ENCODE results near the gene SRP68.
"Not testable (repeated sequence)": the region's sequence is repeated elsewhere in the genome, so short reads cannot be mapped to it uniquely, and the experiment has no call there.

SRP68 gene

DNA sequence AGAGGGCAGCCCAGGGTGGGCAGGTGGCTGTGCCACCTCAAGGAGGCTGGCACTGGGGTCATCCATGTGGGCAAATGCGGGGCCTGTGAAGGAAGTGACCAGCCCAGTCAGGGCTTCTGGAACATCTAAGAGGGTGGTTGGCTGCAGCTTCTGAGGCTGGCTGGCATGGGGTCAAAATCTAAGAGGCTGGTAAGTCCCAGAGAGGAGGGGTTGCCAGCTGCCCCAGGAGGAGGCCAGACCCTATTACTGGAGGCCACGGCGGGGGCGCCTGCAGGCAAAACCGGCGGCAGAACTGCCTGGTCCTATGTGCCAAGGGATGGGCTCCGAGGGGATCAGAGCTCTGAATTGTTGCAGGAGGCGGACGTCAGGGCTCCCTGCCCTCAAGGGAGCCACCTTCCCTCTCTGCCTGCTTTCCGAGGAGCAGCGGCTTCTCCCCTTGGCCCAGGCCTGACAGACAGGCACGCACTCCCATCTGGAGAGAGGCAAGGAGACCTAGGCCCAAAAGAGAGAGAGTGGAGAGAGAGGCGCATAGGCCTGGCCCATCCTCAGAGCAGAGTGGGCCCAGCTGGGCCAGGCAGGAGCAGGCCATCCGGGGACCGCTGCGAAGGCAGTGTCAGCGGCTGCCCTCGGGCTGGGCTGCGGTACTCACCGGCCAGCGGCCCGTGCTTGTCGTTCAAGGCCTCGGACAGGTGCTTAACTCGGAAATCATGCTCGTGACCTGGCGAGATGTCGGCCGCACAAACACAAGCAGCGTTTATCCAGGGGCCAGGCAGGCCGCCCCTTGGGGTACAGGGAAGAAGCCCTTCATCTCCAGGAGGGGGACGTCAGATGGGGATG lies 17.6 kb upstream of the SRP68 start:
- no peak for DNase-seq

DNA sequence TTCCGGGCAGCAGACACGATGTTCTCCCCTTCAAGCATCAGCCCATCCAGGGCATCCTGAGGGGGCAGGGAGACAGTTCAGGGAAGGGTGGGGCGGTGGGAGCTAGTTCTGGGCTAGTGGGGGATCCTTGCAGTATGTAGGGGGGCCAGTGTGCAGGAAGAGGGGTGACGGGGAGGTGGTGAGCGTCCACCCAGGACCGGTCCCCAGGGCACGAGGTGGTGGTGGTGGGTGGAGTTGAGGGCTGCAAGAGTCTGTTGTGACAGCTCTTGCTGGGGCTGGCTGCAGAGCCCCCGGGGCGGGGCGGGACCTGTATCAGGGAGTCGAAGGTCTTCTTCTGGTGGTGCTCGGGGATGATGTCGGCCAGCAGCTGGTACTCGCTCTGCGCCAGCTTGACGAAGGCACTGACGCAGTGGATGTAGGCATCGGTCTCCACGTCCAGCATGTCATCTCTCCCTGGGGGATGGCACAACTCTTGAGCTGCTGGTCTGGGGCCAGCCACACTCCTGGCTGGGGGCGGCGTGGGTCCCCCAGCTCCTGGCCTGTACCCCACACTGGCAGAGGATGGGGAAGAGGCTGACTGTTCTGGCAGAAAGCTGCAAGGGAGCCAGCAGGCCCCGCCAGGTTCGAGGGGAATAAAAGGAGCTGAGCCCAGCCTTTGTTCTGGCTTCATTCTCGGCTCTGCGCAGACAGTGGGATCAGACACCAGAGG lies 16.7 kb upstream of the SRP68 start:
- DNase-seq = no peak

DNA sequence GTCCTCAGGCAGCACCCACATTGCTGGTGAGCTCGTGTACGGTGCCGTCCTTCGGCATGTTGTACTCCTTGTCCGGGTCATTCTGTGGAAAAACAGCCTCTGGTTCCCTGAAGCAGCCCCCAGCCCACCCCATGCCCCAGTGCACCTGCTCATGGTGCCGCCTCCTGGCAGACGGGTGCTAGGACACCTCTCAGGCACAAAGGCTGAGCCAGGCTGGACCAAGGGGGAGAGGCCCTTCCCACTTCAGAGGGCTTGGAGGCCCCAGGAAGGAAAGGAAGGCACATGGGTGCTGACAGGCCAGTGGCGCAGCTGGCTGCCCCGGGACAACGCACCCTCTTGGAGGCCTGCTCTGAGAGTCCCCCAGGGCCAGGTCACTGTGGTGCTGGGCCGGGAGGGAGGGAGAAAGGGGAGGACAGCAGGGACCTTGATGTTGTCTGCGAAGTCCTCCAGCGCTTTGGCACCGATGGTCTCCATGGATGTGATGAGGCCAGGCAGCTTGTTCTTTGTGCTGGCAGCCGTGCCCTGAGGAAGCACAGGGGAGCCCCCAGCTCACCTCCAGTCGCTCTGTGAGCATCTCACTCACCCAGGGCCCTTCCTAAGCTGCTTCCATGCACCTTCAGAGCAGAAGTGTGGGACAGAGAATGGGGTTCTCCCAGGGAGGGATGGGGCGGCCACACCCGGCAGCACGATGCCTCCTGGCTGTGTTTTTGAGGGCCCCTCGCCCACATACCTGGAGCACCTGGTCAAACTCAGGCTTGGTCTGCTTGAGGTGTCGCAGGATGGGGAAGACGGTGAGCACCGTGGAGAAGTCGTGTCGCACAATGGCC lies 15.9 kb upstream of the SRP68 start:
- DNase-seq = no peak

DNA sequence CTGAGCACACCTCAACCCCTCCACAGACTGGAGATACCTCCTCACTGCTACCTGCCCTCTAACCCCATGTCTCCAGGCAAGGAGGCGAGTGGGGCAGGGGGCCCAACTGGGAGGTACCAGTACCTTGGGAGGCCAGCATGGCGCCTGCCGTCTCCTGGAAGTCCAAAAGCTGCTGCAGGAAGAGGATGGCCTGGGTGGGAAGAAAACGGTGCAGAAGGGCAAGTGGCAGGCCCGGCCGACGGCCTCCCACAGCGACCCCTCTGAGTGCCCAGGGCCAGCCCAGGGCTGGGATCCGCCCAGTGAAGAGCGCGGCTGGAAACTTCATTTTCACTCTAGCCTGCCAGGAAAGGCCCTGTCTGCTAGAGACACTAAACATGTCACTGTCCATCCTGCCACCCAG lies 15.2 kb upstream of the SRP68 start:
- DNase-seq = no peak

DNA sequence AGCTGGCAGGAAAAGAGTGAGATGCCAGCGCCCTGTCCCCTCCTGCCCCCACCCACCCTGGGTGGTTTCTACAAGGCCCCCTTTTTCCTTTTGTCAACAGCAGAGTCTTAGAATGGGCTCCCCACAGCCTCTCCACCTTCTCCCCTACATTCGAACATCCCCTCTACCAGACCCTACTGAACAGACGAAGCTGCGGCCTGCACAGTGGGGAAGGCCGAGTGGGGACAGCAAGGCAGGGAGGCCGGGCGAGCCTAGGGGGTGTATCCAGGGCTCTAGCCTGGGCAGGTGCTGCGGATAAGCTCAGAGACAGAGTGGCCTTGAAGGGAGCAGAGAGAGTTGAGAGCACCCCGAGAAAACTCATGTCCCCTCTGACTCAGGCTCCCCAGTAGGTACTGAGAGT lies 14.1 kb upstream of the SRP68 start:
- no peak for DNase-seq

DNA sequence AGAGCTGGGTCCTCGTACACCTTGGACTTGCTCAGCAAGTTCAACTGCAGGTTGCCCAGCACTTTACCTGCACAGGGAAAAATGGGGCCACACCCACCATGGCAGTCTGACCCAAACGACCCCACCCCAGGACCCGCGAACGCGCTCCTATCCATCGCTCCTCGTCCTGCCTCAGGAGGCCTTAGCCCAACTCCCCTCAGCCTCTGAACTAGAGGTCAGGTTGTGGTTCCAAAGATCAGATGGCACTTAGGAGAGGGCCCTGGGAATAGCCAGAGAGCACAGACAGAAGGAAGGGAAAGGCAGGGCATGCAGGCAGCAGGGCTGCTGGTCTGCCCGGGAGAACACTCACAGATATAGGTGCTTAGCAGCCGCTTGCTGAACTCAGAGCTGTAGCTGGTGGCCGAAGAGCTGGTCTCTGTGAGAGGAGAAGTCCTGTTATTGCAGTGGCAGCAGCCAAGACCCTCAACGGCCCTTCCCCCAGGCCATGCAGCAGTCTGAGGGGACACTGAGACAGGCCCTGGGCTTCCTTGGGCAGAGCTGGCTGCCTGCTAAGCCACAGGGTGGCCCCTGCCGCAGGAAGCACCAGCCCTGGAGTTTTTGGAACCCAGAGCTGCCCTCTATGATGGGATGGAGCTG lies 13.5 kb upstream of the SRP68 start:
- DNase-seq = no peak

DNA sequence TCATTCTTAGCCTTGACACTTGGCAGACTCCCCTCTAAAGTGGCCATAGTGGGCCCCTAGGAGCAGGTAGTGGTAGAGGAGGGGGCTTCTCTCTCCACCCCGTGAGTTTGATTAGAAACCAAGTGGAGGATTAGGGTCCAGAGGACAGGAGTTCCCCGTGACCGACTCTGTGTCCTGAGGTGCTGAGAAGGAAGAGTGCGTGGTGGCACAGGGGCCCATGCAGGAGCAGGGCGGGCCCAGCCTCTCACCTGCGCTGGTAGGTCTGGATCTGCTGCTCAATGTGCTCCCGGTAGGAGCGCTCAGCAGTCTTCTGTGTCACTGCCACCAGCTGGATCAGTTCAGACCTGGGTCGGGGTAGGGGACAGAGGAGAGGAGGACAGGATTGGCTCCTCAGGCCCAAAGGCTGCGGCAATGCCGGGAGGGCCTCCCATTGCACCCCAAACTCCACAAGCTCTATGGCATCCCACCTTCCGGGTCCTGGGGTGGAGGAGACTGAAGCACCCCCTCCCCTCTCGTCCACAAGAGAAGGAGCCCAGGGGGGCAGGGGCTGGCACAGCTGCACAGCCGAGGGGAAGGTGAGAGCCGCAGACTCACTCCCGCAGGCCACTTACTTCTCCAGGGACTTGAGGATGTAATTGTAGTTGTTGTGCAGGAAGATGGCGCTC lies 12.9 kb upstream of the SRP68 start:
- no peak for DNase-seq

DNA sequence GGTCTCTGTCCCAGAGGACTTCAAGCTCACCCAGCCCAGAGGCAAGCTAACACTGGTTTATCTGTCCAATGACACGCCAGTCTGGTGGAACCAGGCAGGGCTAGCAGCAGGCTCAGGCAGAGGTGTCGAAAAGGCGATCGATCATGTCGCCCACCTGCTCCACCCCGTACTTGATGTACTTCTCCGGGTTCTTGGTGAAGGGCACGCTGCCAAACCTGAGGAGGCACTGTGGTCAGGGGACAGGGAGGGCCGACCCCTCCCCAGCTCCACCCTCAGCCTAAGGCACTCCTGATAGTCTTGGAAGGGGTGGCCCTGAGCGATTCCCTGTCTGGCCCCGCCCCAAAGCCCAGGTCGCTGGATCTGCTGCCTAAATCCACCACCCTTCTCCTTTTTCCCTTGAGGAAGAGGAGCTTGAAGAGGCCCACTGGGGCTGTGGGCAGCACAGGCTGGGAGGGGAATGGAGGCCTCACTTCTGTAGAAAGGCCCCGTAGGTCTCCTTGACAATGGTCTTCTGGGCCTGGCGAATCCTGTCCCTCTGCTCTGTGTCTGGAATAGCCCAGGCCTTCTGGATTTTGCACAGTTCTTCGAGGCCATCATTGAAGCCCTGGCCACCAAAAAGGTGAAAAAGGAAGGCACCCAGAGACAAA lies 11.3 kb upstream of the SRP68 start:
- no peak for DNase-seq

DNA sequence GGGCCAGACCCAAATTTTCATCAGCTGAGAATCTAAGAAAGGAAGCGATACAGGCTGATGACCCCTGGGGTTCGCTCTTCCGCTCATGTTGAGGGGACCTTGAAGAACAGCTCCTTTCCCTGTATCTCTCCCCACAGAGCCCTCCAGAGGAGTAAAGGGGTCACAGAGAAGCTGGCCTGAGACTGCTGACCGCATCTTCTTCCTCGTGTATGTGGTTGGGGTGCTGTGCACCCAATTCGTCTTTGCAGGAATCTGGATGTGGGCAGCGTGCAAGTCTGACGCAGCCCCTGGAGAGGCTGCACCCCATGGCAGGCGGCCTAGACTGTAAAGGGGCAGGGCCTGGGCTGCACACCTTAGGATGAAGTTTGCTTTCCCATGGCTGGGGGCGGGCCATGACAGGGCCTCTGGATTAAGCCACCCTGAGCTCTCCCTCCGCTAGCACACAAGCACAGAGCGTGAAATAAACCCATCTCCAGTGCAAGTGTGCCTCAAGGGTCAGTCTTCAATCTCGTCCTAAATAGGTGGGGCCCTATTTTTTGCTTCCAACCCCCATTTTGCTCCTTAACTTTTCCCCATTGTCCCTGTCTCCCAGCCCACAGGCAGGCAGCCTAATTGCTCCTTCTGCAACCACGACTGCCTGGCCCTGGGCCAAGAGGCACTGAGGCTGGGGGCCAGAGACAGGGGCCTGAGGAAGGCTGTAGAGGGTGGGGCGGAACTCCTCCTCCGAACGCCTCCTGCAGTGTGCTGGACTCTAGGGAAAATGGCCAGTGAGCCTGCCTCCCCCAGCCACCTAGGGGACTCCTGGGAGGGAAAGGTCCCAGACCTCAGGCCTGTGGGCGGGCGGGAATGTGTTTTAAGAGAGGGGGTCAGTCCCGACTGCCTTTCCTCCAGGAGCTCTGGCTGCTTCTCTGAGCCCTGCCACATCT lies 10.3 kb upstream of the SRP68 start:
- DNase-seq = no peak

DNA sequence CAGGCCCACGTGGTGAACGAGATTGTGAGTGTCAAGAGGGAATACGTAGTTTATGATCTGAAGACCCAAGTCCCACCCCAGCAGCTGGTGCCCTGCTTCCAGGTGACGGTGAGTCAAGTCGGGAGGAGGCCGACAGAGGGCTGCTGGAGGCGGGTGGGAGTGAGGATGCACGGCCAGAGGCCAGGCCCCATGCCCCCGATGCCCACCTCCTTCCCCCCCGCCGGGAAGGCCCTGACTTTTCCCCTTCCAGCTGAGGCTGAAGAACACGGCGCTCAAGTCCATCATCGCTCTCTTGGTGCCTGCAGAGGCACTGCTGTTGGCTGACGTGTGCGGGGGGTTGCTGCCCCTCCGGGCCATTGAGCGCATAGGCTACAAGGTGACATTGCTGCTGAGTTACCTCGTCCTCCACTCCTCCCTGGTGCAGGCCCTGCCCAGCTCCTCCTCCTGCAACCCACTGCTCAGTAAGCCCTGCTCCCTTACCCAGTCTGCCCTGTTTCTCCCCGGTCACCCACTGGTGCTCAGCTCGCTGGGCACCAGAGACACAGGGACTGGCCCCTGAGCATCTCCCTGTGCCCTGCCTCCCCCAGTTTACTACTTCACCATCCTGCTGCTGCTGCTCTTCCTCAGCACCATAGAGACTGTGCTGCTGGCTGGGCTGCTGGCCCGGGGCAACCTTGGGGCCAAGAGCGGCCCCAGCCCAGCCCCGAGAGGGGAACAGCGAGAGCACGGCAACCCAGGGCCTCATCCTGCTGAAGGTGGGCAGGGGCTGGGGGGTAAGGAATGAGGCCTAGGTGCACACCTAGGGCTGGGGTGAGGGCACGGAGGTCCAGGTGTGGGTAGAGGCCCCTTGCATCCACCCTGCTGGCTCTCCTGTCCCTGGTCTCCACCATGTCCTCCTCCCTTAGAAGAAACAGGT lies 9.2 kb upstream of the SRP68 start:
- DNase-seq = no peak

DNA sequence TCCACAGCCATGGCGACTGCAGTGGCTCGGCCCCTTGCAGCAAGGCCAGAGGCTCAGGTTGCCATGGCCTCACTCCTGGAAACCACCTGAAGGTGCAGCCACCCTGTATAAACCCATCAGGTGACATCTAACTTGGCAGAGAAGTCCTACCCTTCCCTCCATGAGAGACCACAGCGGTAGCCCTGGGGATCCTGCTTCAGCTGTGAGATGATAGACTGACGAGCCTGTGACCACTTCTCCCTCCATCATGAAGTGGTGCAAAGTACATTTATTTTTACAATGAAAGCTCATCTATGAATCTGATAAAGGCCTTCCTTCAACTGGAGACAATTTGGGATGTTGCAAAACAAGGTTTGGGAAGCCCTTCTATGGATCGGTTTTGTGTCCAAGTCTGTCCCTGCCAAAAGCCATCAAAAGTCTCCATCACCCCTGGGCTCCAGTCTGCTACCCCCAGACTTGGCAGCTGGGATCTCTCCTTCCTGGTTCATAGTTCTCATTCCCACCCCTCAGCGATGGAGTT lies 8.5 kb upstream of the SRP68 start:
- DNase-seq = no peak

DNA sequence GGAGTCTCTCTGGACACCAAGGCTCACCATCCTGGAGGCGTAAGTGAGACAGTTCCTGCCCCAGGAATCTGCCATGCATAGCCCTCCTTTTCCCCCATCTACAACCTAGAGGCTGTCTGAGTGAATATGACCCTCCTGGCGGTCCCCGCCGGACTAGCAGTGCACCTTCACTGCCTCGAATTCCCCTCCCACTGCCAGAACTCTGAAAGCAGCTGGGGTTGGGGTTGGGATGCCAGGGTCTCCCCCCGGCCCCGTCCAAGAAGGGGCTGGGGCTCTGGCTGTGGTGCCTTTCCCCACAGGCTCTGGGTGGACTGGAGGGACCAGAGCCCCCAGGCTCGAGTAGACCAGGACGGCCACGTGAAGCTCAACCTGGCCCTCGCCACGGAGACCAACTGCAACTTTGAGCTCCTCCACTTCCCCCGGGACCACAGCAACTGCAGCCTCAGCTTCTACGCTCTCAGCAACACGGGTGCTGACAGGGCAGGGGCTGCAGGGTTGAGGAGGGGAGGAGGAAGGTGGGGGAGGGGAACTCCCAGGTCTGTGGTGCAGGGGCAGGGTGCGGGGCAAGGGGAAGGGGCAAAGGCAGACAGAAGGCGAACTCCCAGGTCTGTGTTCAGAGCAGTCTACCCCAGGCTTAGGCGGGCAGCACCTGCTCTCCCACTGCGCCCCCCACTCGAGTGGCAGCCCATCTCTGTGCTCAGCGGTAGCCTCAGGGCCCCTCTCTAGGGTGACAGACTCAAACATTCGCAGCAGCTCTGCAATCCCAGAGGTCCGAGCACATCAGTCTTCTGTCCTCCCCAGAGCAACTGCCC lies 7.8 kb upstream of the SRP68 start:
- no peak for DNase-seq

DNA sequence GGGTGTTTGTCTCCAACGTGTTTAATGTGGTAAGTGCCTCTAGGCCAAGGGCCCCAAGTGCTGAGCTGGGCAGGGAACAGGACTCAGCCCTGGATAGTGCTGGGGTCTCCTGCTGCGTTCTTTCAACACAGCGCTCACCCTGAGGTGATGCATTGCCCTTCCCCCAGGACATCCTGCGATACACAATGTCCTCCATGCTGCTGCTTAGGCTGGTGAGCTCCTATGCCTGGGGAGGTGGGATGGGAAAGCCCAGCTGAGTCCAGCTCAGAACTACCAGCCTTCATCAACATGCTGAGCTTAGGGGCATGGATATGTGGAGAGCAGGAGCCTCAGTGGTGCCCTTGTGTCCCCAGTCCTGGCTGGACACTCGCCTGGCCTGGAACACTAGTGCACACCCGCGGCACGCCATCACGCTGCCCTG lies 7.2 kb upstream of the SRP68 start:
- DNase-seq = no peak

DNA sequence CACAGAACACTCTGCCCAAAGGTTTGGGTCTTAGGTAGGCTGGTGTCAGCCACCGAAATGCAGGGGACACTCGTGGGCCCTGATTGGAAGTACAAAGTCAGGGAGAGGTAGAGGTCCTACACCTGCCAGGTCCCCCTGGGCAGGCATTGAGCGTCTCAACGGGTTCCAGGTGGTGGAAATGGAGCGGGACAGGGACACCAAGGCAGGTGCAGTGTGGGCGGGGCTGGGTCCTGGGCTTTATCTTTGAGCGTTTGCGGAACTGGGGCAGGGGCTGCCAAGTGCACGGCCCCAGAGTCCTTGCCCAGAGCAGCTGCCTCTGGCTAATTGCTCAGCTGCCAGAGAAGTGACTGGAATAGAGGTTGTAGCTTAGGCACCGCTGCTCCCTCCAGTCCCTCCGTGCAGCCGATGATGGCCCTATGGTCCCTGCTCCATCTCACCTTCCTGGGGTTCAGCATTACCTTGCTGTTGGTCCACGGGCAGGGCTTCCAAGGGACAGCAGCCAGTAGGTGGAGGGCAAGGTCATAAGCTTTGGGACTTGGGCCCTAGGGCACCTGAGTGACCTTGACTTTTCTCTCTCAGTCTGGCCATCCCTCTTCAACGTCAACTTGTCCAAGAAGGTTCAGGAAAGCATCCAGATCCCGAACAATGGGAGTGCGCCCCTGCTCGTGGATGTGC lies 6.7 kb upstream of the SRP68 start, which contains the start of gene ZACN:
ZACN (plus strand) TSS at position 323 of the 675 bp plus-strand sequence; CDS start at position 406, 83 bp downstream.
- DNase-seq = no peak

DNA sequence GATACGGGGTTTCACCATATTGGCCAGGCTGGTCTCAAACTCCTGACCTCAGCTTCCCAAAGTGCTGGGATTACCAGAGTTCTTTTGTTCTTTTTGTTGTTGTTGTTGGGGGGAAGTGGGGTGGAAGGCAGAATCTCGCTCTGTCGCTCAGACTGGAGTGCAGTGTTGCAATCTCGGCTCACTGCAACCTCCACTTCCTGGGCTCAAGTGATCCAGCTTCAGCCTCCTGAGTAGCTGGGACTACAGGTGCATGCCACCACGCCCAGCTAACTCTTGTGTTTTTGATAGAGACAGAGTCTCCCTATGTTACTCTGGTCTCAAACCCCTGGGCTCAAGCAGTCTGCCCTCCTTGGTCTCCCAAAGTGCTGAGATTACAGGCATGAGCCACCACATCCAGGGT lies 6.1 kb upstream of the SRP68 start:
- DNase-seq = not testable (repeated sequence)

DNA sequence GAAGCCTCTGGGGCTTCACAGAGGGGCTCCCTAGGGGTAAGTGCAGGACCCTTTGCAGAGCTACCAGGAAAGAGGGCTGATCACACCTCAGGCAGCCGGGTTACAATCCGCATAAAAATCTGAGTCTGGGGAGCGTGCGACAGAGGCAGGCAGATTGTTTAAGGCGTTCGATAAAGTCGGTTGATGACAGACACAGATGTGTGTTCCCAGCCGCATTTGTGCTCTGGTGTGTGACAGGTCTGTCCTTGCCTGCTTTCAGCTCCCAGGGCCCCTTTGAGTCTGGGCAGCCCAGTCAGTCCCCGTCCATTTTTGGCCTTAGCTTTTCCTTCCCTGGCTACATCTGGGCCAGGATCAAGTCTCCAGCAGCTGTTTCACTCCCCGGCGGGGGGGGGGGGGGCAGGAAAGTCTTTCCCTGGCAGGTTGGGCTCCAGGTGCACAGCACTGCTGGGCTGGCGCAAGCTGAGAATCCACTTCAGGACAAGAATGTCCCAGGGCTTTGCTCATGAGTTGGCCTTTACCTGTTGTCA lies 5.3 kb upstream of the SRP68 start:
- no peak for DNase-seq

DNA sequence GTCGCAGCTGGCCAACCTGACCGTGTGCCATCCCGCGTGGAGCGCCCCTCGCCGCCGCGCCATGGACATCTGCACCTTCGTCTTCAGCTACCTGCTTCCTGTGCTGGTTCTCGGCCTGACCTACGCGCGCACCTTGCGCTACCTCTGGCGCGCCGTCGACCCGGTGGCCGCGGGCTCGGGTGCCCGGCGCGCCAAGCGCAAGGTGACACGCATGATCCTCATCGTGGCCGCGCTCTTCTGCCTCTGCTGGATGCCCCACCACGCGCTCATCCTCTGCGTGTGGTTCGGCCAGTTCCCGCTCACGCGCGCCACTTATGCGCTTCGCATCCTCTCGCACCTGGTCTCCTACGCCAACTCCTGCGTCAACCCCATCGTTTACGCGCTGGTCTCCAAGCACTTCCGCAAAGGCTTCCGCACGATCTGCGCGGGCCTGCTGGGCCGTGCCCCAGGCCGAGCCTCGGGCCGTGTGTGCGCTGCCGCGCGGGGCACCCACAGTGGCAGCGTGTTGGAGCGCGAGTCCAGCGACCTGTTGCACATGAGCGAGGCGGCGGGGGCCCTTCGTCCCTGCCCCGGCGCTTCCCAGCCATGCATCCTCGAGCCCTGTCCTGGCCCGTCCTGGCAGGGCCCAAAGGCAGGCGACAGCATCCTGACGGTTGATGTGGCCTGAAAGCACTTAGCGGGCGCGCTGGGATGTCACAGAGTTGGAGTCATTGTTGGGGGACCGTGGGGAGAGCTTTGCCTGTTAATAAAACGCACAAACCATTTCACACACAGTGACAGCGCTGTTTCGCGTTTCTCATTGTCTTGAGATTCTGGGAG lies 4.7 kb upstream of the SRP68 start:
- peak; percentile 39 for DNase-seq
